Panc1 (cell line): Measurements from ENCODE around the gene PTBP2.

ENCODE experiments used
- POLR2AphosphoS5 ChIP-seq: IDR thresholded peaks from 2 replicates; pipeline ENCODE4 v1.6.1; 2012; ENCODE audit warnings: mild to moderate bottlenecking, low read depth, low read length, moderate library complexity
- REST ChIP-seq, 2 experiments: IDR thresholded peaks; 2 replicates each; pipeline ENCODE4 v1.6.1; 2011 to 2012; ENCODE audit warnings: low read depth in 2 of 2, control low read depth in 1 of 2, low read length in 1 of 2, mild to moderate bottlenecking in 1 of 2, moderate library complexity in 1 of 2; ENCODE audit not compliant: insufficient read depth in 1 of 2
- TCF7L2 ChIP-seq: IDR thresholded peaks from 2 replicates; pipeline ENCODE4 v1.6.1; 2011; ENCODE audit warnings: mild to moderate bottlenecking, low read depth, low read length, inconsistent platforms
- TF ChIP-seq, protein P1 (sequence below): fragments of 450-650 bp; IDR thresholded peaks from 2 replicates; pipeline ENCODE4 v1.5.1; 2017; ENCODE audit warnings: mild to moderate bottlenecking

DNA sequence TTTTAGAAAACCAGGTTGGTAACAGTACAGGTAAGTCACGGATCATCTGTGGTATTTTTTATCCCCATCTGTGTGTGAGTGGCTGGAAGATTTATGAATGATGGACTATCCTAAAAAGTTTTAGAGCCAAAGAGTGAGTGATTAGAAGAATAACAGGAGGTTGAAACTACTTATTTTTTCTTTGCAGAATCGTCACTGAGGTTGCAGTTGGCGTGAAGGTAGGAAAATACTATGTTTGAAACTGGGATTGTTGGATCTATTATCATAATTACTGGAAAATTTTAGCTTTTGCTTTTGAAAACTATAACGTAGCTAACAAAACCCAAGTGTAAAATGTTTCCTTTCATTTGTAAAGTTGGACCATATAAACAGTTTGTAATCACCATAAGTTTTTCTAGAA, 1.8 kb downstream of the PTBP2 start:
- TF ChIP-seq, protein P1, sequence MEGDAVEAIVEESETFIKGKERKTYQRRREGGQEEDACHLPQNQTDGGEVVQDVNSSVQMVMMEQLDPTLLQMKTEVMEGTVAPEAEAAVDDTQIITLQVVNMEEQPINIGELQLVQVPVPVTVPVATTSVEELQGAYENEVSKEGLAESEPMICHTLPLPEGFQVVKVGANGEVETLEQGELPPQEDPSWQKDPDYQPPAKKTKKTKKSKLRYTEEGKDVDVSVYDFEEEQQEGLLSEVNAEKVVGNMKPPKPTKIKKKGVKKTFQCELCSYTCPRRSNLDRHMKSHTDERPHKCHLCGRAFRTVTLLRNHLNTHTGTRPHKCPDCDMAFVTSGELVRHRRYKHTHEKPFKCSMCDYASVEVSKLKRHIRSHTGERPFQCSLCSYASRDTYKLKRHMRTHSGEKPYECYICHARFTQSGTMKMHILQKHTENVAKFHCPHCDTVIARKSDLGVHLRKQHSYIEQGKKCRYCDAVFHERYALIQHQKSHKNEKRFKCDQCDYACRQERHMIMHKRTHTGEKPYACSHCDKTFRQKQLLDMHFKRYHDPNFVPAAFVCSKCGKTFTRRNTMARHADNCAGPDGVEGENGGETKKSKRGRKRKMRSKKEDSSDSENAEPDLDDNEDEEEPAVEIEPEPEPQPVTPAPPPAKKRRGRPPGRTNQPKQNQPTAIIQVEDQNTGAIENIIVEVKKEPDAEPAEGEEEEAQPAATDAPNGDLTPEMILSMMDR, result no peak
- TF ChIP-seq REST (IDR thresholded peaks at IDR 0.05; ENCODE audit: insufficient read depth in 1 of 2, low read depth in 2 of 2, low read length in 1 of 2), result no peak
- TF ChIP-seq POLR2AphosphoS5, result no peak
- TF ChIP-seq TCF7L2, result no peak
